Panc1 (cell line): ENCODE results near the gene TTC39B. TPM values are rescaled to one million over a fixed set of nuclear protein-coding genes. Genes with fewer than 3 reads are reported as not detected.

Experiments
- ATAC-seq: fragments of 200-7000 bp; cut with Tn5 transposase; 2 replicates; pipeline ENCODE4 v1.9.1; 2020; ENCODE audit warnings: mild to moderate bottlenecking, moderate library complexity
- BruUV-seq: library from RNA; stranded (reverse); fragments of 400-500 nt; replicated peaks from 2 replicates; lab custom pipeline; 2021; lab: Mats Ljungman, UMichigan
- CTCF ChIA-PET: fragments of 300-600 bp; sonication (Branson Sonifier 250); formaldehyde crosslinking; loops from one replicate; lab custom pipeline; 2022; ENCODE audit warnings: antibody characterized with exemption; lab: Charles Lee
- POLR2A ChIA-PET: fragments of 300-600 bp; sonication (Branson Sonifier 250); formaldehyde crosslinking; loops from one replicate; lab custom pipeline; 2022; ENCODE audit warnings: antibody characterized with exemption; lab: Charles Lee
- DNase-seq: peaks from one replicate; pipeline ENCODE4 v3.0.0-alpha.2; 2010; ENCODE audit warnings: low read depth, low spot score
- H3K27ac ChIP-seq: 2 replicates; pipeline ENCODE4 v1.5.1; 2011; ENCODE audit warnings: mild to moderate bottlenecking, low read length, inconsistent platforms
- H3K27me3 ChIP-seq: fragments of 200-500 bp; sonication (Bioruptor generic); 2 replicates; pipeline ENCODE4 v1.6.0; 2014; ENCODE audit warnings: low read length, inconsistent platforms; ENCODE audit not compliant: control insufficient read depth, insufficient read depth
- H3K36me3 ChIP-seq: fragments of 200-500 bp; sonication (Bioruptor generic); 2 replicates; pipeline ENCODE4 v1.5.1; 2014; ENCODE audit warnings: inconsistent platforms, mild to moderate bottlenecking, low read length, moderate library complexity; ENCODE audit not compliant: control insufficient read depth, insufficient read depth
- H3K4me1 ChIP-seq: 2 replicates; pipeline ENCODE4 v1.5.1; 2011; ENCODE audit warnings: inconsistent platforms, mild to moderate bottlenecking, low read length, moderate library complexity; ENCODE audit not compliant: control insufficient read depth, insufficient read depth
- H3K4me3 ChIP-seq, 2 experiments: 2 replicates each; pipeline ENCODE4 v1.5.1; 2011 to 2012; ENCODE audit warnings: low read depth in 2 of 2, low read length in 2 of 2, mild to moderate bottlenecking in 2 of 2, inconsistent platforms in 1 of 2, moderate library complexity in 1 of 2
- H3K9me3 ChIP-seq: fragments of 200-500 bp; sonication (Bioruptor generic); 2 replicates; pipeline ENCODE4 v1.5.1; 2014; ENCODE audit warnings: low read depth, mild to moderate bottlenecking, inconsistent platforms, low read length, moderate library complexity; ENCODE audit not compliant: control insufficient read depth, insufficient read depth
- CTCF ChIP-seq: fragments of 450-650 bp; IDR thresholded peaks from 2 replicates; pipeline ENCODE4 v1.5.1; 2017; ENCODE audit warnings: mild to moderate bottlenecking
- POLR2AphosphoS5 ChIP-seq: IDR thresholded peaks from 2 replicates; pipeline ENCODE4 v1.6.1; 2012; ENCODE audit warnings: mild to moderate bottlenecking, low read depth, low read length, moderate library complexity
- REST ChIP-seq, 2 experiments: IDR thresholded peaks; 2 replicates each; pipeline ENCODE4 v1.6.1; 2011 to 2012; ENCODE audit warnings: low read depth in 2 of 2, control low read depth in 1 of 2, low read length in 1 of 2, mild to moderate bottlenecking in 1 of 2, moderate library complexity in 1 of 2; ENCODE audit not compliant: insufficient read depth in 1 of 2
- SIN3A ChIP-seq: IDR thresholded peaks from 2 replicates; pipeline ENCODE4 v1.6.1; 2012; ENCODE audit warnings: low read depth, mild to moderate bottlenecking, low read length, moderate library complexity, borderline replicate concordance; ENCODE audit not compliant: insufficient read depth
- TCF7L2 ChIP-seq: IDR thresholded peaks from 2 replicates; pipeline ENCODE4 v1.6.1; 2011; ENCODE audit warnings: mild to moderate bottlenecking, low read depth, low read length, inconsistent platforms
- in situ Hi-C: cut with HindIII; loops from 2 replicates; pipeline ENCODE4 v1.10.0; 2016; ENCODE audit warnings: low sequenced_read_pairs, low pct_unique_long_range_greater_than_20kb
- intact Hi-C: fragments of 100-400 bp; cut with micrococcal nuclease; formaldehyde crosslinking; loops from one replicate; pipeline ENCODE4 v1.10.0; 2022; ENCODE audit not compliant: unreplicated experiment
- total RNA-seq: library from RNA; stranded (reverse); gene quantifications from one replicate; pipeline ENCODE4 v1.2.1, GENCODE V29; 2021; ENCODE audit not compliant: unreplicated experiment

TTC39B gene
- total RNA-seq, 1 experiment from 2014 or later, result 1.6 TPM

- intact Hi-C loops, result no loop called here
- in situ Hi-C loops, result no loop called here
- TF ChIP-seq REST (IDR thresholded peaks at IDR 0.05; ENCODE audit: insufficient read depth in 1 of 2, low read depth in 2 of 2, low read length in 1 of 2) (no peak), POLR2AphosphoS5 (no peak), TCF7L2 (no peak), CTCF (no peak), SIN3A (no peak)
- H3K36me3 ChIP-seq, result no peaks in the 10 kb centered on the region
- BruUV-seq, result no TSS peak
- no peak for ATAC-seq
- H3K27me3 ChIP-seq, result no peaks in the 10 kb centered on the region
- H3K4me3 ChIP-seq, result no peak overlapping the region
- ChIA-PET CTCF (no interaction called here), POLR2A (no interaction called here)
- H3K27ac ChIP-seq, result no peak overlapping the region
- DNase-seq, result no peak
- H3K9me3 ChIP-seq, result no peaks in the 10 kb centered on the region
- H3K4me1 ChIP-seq, result no peaks in the 10 kb centered on the region
Observed at GRCh38 chr9:15262581-15262980, 44.4 kb downstream of the TTC39B start.

- no peak overlapping the region for H3K27ac ChIP-seq
- no peak for TF ChIP-seq REST (IDR thresholded peaks at IDR 0.05; ENCODE audit: insufficient read depth in 1 of 2, low read depth in 2 of 2, low read length in 1 of 2)
- TF ChIP-seq SIN3A, result no peak
- no peak for TF ChIP-seq TCF7L2
- no peak for TF ChIP-seq POLR2AphosphoS5
- no peak for TF ChIP-seq CTCF
- no TSS peak for BruUV-seq
- no peaks in the 10 kb centered on the region for H3K36me3 ChIP-seq
- in situ Hi-C loops, result no loop called here
- ChIA-PET POLR2A (no interaction called here), CTCF (no interaction called here)
- H3K4me3 ChIP-seq, result no peak overlapping the region
- H3K4me1 ChIP-seq, result no peaks in the 10 kb centered on the region
- ATAC-seq, result no peak
- intact Hi-C loops, result no loop called here
- no peaks in the 10 kb centered on the region for H3K9me3 ChIP-seq
- DNase-seq, result no peak
- no peaks in the 10 kb centered on the region for H3K27me3 ChIP-seq
Observed at GRCh38 chr9:15256426-15256825, 50.6 kb downstream of the TTC39B start.
